PC-9 (cell line): ENCODE results near the gene IHH. TPM values are rescaled to one million over a fixed set of nuclear protein-coding genes. Genes with fewer than 3 reads are reported as not detected.

Experiments
- BruUV-seq: library from RNA; stranded (reverse); fragments of 400-500 nt; replicated peaks from 2 replicates; lab custom pipeline; 2021; lab: Mats Ljungman, UMichigan
- CTCF ChIA-PET: fragments of 300-600 bp; sonication (Branson Sonifier 250); formaldehyde crosslinking; loops from one replicate; lab custom pipeline; 2022; ENCODE audit warnings: antibody characterized with exemption; lab: Charles Lee
- POLR2A ChIA-PET: fragments of 300-600 bp; sonication (Branson Sonifier 250); formaldehyde crosslinking; loops from one replicate; lab custom pipeline; 2022; ENCODE audit warnings: antibody characterized with exemption; ENCODE audit not compliant: unreplicated experiment; lab: Charles Lee
- DNase-seq, 2 experiments: peaks; one replicate each; pipeline versions ENCODE4 v3.0.0 to v3.0.0-alpha.2; 2015 to 2022; ENCODE audit warnings: mixed read lengths in 1 of 2
- H2AFZ ChIP-seq: fragments of 200-600 bp; sonication (generic); 2 replicates; pipeline ENCODE4 v1.8.1; 2017; ENCODE audit warnings: antibody characterized with exemption
- H3F3A ChIP-seq: fragments of 200-600 bp; sonication (generic); 2 replicates; pipeline ENCODE4 v1.8.1; 2017; ENCODE audit warnings: antibody characterized with exemption, mild to moderate bottlenecking, low read depth; ENCODE audit not compliant: insufficient read depth
- H3K27ac ChIP-seq: fragments of 200-600 bp; sonication (generic); 2 replicates; pipeline ENCODE4 v1.6.1; 2016; ENCODE audit warnings: mixed run types
- H3K27me3 ChIP-seq: fragments of 200-600 bp; sonication (generic); 2 replicates; pipeline ENCODE4 v1.6.1; 2016; ENCODE audit warnings: low read depth, mixed run types; ENCODE audit not compliant: insufficient read depth
- H3K36me3 ChIP-seq: fragments of 200-600 bp; sonication (generic); 2 replicates; pipeline ENCODE4 v1.6.1; 2016; ENCODE audit warnings: low read depth, mixed run types
- H3K4me1 ChIP-seq: fragments of 200-600 bp; sonication (generic); replicated peaks from 2 replicates; pipeline ENCODE4 v1.6.1; 2016; ENCODE audit warnings: mixed run types; ENCODE audit not compliant: insufficient read depth
- H3K4me2 ChIP-seq: fragments of 200-600 bp; sonication (generic); 2 replicates; pipeline ENCODE4 v1.6.1; 2017; ENCODE audit warnings: mixed run types
- H3K4me3 ChIP-seq: fragments of 200-600 bp; sonication (generic); 2 replicates; pipeline ENCODE4 v1.6.1; 2016; ENCODE audit warnings: mixed run types
- H3K79me2 ChIP-seq: fragments of 200-600 bp; sonication (generic); 2 replicates; pipeline ENCODE4 v1.6.1; 2017; ENCODE audit warnings: low read depth, mixed run types
- H3K9me2 ChIP-seq: fragments of 200-600 bp; sonication (generic); 2 replicates; pipeline ENCODE4 v1.8.1; 2017; ENCODE audit warnings: mild to moderate bottlenecking; ENCODE audit not compliant: insufficient read depth
- H3K9me3 ChIP-seq: fragments of 200-600 bp; sonication (generic); 2 replicates; pipeline ENCODE4 v1.8.1; 2016; ENCODE audit warnings: low read depth; ENCODE audit not compliant: insufficient read depth
- H4K20me1 ChIP-seq: fragments of 200-600 bp; sonication (generic); 2 replicates; pipeline ENCODE4 v1.8.1; 2017; ENCODE audit not compliant: insufficient read depth
- EZH2 ChIP-seq: fragments of 200-600 bp; sonication (generic); IDR thresholded peaks from 2 replicates; pipeline ENCODE4 v1.8.0; 2017; ENCODE audit warnings: antibody characterized with exemption, low read depth
- intact Hi-C: fragments of 100-400 bp; cut with micrococcal nuclease; formaldehyde crosslinking; loops from one replicate; pipeline ENCODE4 v1.10.0; 2022; ENCODE audit not compliant: unreplicated experiment
- total RNA-seq: library from RNA; stranded (reverse); gene quantifications from 2 replicates; pipeline ENCODE4 v1.2.3, GENCODE V29; 2021
- TF ChIP-seq, protein P1 (sequence below): fragments of 200-600 bp; sonication (generic); conservative IDR thresholded peaks from 2 replicates; pipeline ENCODE4 v1.6.1; 2017; ENCODE audit warnings: mixed run types, antibody characterized with exemption, mild to moderate bottlenecking, moderate library complexity

IHH gene
- total RNA-seq, 1 experiment from 2014 or later: not detected

DNA sequence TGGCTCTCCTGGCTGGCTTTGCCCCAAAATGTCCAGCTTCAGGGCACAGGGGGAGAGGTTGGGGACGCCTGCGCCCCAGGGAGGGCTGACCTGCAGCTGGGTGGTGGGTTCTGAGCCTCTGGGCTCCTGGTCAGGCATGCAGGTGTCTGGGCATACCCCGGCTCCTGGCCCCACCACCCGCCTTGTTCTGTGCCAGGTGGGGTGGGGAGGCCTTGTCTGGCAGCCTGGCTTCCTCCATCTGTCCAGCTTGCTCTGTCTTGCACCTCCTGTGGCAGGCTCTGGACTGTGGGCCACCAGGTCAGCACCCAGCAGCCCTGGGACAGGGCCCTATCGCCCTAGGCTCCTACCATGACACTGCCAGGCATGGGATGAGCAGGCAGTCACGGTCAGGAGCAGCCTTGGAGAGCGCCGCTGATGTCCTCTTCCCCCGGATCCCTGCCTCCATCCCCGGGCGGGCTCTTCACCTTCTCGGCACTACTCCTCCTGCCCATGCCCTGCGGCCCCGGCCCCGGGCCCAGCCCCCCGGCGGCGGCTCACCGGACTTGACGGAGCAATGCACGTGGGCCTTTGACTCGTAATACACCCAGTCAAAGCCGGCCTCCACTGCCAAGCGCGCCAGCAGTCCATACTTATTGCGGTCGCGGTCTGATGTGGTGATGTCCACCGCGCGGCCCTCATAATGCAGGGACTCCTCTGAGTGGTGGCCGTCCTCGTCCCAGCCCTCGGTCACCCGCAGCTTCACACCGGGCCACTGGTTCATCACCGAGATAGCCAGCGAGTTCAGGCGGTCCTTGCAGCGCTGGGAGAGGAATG lies 3.6 kb downstream of the IHH start:
- BruUV-seq: no TSS peak
- Histone ChIP-seq H3K9me2 (no peaks in the 10 kb centered on the region), H4K20me1 (no peaks in the 10 kb centered on the region), H3K4me1 (no peaks in the 10 kb centered on the region), H3K9me3 (no peaks in the 10 kb centered on the region), H3K36me3 (no peaks in the 10 kb centered on the region), H3K27me3 (peaks cover 67% of the 10 kb centered on the region), H3K4me2 (no peak overlapping the region), H3F3A (no peaks in the 10 kb centered on the region), H3K79me2 (no peaks in the 10 kb centered on the region), H2AFZ (no peak overlapping the region), H3K4me3 (no peak overlapping the region), H3K27ac (no peak overlapping the region)
- no peak for DNase-seq
- intact Hi-C loops: loop anchor here (5.0 to 10.0 kb wide), 2 partner anchors 60 to 248 kb away; partner anchors contain the start of gene PTPRN
- ChIA-PET POLR2A (interaction anchor here (0.7 kb wide), 1 partner anchor 322 kb away, joined by 4 read pairs; no protein-coding TSS in a partner anchor), CTCF (no interaction called here)
- no peak for TF ChIP-seq EZH2
- TF ChIP-seq, protein P1, sequence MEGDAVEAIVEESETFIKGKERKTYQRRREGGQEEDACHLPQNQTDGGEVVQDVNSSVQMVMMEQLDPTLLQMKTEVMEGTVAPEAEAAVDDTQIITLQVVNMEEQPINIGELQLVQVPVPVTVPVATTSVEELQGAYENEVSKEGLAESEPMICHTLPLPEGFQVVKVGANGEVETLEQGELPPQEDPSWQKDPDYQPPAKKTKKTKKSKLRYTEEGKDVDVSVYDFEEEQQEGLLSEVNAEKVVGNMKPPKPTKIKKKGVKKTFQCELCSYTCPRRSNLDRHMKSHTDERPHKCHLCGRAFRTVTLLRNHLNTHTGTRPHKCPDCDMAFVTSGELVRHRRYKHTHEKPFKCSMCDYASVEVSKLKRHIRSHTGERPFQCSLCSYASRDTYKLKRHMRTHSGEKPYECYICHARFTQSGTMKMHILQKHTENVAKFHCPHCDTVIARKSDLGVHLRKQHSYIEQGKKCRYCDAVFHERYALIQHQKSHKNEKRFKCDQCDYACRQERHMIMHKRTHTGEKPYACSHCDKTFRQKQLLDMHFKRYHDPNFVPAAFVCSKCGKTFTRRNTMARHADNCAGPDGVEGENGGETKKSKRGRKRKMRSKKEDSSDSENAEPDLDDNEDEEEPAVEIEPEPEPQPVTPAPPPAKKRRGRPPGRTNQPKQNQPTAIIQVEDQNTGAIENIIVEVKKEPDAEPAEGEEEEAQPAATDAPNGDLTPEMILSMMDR: no peak

DNA sequence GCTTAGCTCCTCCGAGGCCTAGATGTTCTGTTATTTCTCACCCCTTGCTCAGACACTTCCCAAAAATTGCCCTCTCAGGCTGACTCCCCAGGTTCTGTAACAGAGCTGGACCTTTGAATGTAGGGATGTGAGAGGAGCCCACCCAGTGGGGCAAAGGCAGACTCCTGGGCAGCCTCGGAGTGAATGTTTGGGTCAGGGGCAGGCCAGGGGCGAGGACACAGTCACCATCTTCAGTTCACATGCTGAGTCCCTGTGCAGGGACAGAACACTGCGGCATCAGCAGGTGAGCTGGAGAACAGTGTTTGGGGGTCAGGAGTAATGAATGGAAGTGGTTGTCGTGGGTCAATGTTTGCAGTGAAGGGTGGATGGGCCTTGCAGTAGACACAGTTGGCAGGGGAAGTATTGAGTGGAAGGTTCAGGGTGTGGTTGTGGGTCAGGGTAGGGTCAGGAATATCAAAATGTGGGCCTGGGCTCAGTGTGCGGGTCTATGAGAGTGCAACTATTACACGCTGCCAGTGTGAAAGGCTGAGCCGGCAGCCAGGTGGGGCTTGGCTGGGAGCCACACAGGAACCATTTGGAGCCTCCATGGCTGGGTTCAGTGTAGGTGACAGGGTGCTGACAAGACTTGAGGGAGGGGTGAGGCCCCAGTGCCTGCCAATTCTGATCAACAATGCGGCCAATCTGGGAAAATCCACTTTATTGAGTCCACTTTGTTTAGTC lies 4.4 kb downstream of the IHH start:
- Histone ChIP-seq H3K4me1 (no peaks in the 10 kb centered on the region), H3K79me2 (no peaks in the 10 kb centered on the region), H3K4me3 (no peak overlapping the region), H3K4me2 (no peak overlapping the region), H4K20me1 (no peaks in the 10 kb centered on the region), H3K27ac (no peak overlapping the region), H2AFZ (no peak overlapping the region), H3K27me3 (peaks cover 59% of the 10 kb centered on the region), H3K9me3 (no peaks in the 10 kb centered on the region), H3F3A (no peaks in the 10 kb centered on the region), H3K36me3 (no peaks in the 10 kb centered on the region), H3K9me2 (no peaks in the 10 kb centered on the region)
- intact Hi-C loops: loop anchor here (5.0 to 10.0 kb wide), 2 partner anchors 59 to 248 kb away; partner anchors contain the start of gene PTPRN
- ChIA-PET POLR2A (no interaction called here), CTCF (no interaction called here)
- no TSS peak for BruUV-seq
- no peak for DNase-seq
- TF ChIP-seq, protein P1: no peak
- TF ChIP-seq EZH2: no peak
